HG03097 (cell line): Measurements from ENCODE around the gene SAMD4A.
"Not testable (repeated sequence)": the region's sequence is repeated elsewhere in the genome, so short reads cannot be mapped to it uniquely, and the experiment has no call there.

Source experiments
- ATAC-seq: cut with Tn5 transposase; IDR thresholded peaks from one replicate; pipeline ENCODE4 v1.9.1; 2021; ENCODE audit not compliant: unreplicated experiment, low FRiP score

SAMD4A gene

GRCh38 chr14:54789781-54790480 is 223.0 kb downstream of the SAMD4A start:
- ATAC-seq: no peak

- ATAC-seq: no peak
Measured at GRCh38 chr14:54791001-54791400, 224.1 kb downstream of the SAMD4A start.

GRCh38 chr14:54792288-54792687 is 225.4 kb downstream of the SAMD4A start:
- ATAC-seq: no peak

- no peak for ATAC-seq
Measured at GRCh38 chr14:54794159-54794558, 227.2 kb downstream of the SAMD4A start.

- no peak for ATAC-seq
Measured at GRCh38 chr14:54794796-54795195, 227.9 kb downstream of the SAMD4A start.

GRCh38 chr14:54796961-54797360 is 230.0 kb downstream of the SAMD4A start:
- no peak for ATAC-seq

- ATAC-seq: no peak
Measured at GRCh38 chr14:54797556-54797955, 230.6 kb downstream of the SAMD4A start.

GRCh38 chr14:54797986-54798385 is 231.1 kb downstream of the SAMD4A start:
- ATAC-seq: no peak

GRCh38 chr14:54798465-54799124 is 231.7 kb downstream of the SAMD4A start:
- no peak for ATAC-seq

- ATAC-seq: not testable (repeated sequence)
Measured at GRCh38 chr14:54801482-54801881, 234.6 kb downstream of the SAMD4A start.

GRCh38 chr14:54803396-54803795 is 236.5 kb downstream of the SAMD4A start:
- ATAC-seq: no peak

GRCh38 chr14:54803926-54804537 is 237.1 kb downstream of the SAMD4A start:
- no peak for ATAC-seq

- ATAC-seq: no peak
Measured at GRCh38 chr14:54804538-54805041, 237.7 kb downstream of the SAMD4A start.

- ATAC-seq: no peak
Measured at GRCh38 chr14:54805070-54805444, 238.1 kb downstream of the SAMD4A start.

- ATAC-seq: no peak
Measured at GRCh38 chr14:54805445-54806322, 238.8 kb downstream of the SAMD4A start.

GRCh38 chr14:54806616-54807015 is 239.7 kb downstream of the SAMD4A start:
- no peak for ATAC-seq

- no peak for ATAC-seq
Measured at GRCh38 chr14:54807428-54807827, 240.5 kb downstream of the SAMD4A start.

GRCh38 chr14:54807881-54808280 is 241.0 kb downstream of the SAMD4A start:
- no peak for ATAC-seq

GRCh38 chr14:54808326-54809161 is 241.6 kb downstream of the SAMD4A start:
- no peak for ATAC-seq

GRCh38 chr14:54809767-54810166 is 242.8 kb downstream of the SAMD4A start:
- ATAC-seq: no peak
